Measurements from ENCODE around the gene GSS.

GRCh38 chr20:34887023-34887422 is 68.6 kb downstream of the GSS start:
- no peak for TF ChIP-seq POLR2AphosphoS5 (IDR thresholded peaks at IDR 0.05; ENCODE audit: low read depth, low read length)
- no peak for TF ChIP-seq POLR2A (IDR thresholded peaks at IDR 0.05; ENCODE audit: low read depth, low read length)
